Measurements from ENCODE around the gene TNS1. TPM values are rescaled to one million over a fixed set of nuclear protein-coding genes. Genes with fewer than 3 reads are reported as not detected.

Gene TNS1
- total and polyA plus RNA-seq, 2 donors (not counting 1 experiment from before 2014, with no cell fraction given), result 0.10 to 0.86 TPM

DNA sequence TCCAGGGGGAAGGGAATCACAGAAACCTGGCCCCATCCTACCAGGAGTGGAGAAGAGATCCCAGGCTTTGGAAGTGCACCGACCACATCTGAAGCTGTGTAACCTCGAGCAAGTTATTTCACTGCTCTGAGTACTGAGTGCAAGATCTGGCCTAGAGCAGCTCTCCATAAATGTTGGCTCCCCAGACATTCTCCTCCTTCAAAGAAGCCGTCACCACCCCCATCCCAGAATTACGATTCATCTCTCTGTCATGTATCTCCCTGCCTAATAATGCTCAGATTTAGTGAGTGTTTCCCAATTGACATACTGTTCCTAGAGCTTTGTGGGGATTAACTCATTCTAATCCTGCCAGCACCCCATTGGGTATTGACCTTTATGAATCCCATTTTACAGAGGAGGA, 51.7 kb downstream of the TNS1 start:
- CTCF ChIA-PET, result no interaction called here
- Mint-ChIP-seq H3K27me3 (peaks cover 8% of the 10 kb centered on the region), H3K4me3 (no peak overlapping the region), H3K27ac (no peak overlapping the region), H3K9me3 (ENCODE audit: insufficient read depth) (no peaks in the 10 kb centered on the region), H3K4me1 (no peaks in the 10 kb centered on the region)
- Histone ChIP-seq H3K79me2 (ENCODE audit: control insufficient read depth, insufficient read depth, low read length) (no peaks in the 10 kb centered on the region), H3K4me3 (ENCODE audit: control extremely low read depth in 1 of 5, extremely low read depth in 1 of 5, insufficient read depth in 1 of 5, low read depth in 2 of 5, low read length in 4 of 5) (no peak overlapping the region), H3K4me1 (ENCODE audit: control insufficient read depth in 2 of 2, insufficient read depth in 2 of 2, low read length in 2 of 2) (no peaks in the 10 kb centered on the region), H3K27ac (ENCODE audit: low read length in 2 of 2) (no peak overlapping the region), H2AFZ (ENCODE audit: insufficient read depth, low read depth, low read length, poor library complexity, severe bottlenecking) (no peak overlapping the region), H3K9me3 (ENCODE audit: control extremely low read depth in 1 of 3, control insufficient read depth in 2 of 3, insufficient read depth in 1 of 3, low read length in 2 of 3) (no peaks in the 10 kb centered on the region), H3K9ac (ENCODE audit: low read length) (no peak overlapping the region), H3K36me3 (replicated peaks in 1 of 2; ENCODE audit: control extremely low read depth in 1 of 2, control insufficient read depth in 1 of 2, extremely low read depth in 1 of 2, insufficient read depth in 2 of 2, low read length in 1 of 2) (no peaks in the 10 kb centered on the region), H3K4me2 (replicated peaks; ENCODE audit: low read depth, low read length, poor library complexity, severe bottlenecking) (no peak overlapping the region), H4K20me1 (ENCODE audit: control insufficient read depth, insufficient read depth, low read length, poor library complexity, severe bottlenecking) (no peaks in the 10 kb centered on the region), H3K27me3 (replicated peaks in 1 of 4; ENCODE audit: control extremely low read depth in 1 of 4, control insufficient read depth in 3 of 4, insufficient read depth in 4 of 4, low read length in 3 of 4) (peaks cover 0 to 3% (median 0%) of the 10 kb centered on the region in 4 experiments)
- no peak for TF ChIP-seq CTCF (IDR thresholded peaks at IDR 0.05)
- no peak for TF ChIP-seq EZH2 (IDR thresholded peaks at IDR 0.05; ENCODE audit: borderline replicate concordance, insufficient read depth, low read depth, low read length, poor library complexity, severe bottlenecking)
- no peak for ATAC-seq (ENCODE audit: low read depth)
- 95% methylated on average over 2 of the region's 4 CpGs for WGBS (ENCODE audit: insufficient coverage)
- POLR2A ChIA-PET, result no interaction called here
- no peak for DNase-seq
- intact Hi-C loops (cut with micrococcal nuclease), result no loop called here

DNA sequence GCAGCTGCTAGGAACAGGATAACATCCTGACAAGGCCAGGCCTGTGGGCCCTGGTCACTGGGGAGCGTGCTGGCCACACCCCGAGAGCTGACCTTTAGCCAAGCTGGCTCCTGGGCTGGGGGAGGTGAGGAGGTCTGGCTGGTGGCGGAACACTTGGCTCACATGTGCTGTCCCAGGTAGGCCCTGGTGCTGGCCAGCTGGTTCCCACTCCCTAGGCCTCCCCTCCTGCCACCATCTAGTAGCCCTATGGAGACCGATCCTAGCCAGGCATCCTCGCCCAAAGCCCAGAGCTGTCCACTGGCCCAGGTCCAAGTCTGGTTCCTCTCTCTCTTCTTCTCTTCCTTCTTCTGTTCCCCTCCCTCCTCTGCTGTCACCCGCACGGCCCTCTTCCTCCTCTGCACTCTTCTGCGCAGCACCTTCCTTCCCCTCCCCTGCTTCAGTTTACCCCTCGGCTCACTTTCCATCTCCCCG, 52.4 kb downstream of the TNS1 start:
- Histone ChIP-seq H2AFZ (ENCODE audit: insufficient read depth, low read depth, low read length, poor library complexity, severe bottlenecking) (no peak overlapping the region), H3K27ac (ENCODE audit: low read length in 2 of 2) (no peak overlapping the region), H3K27me3 (replicated peaks in 1 of 4; ENCODE audit: control extremely low read depth in 1 of 4, control insufficient read depth in 3 of 4, insufficient read depth in 4 of 4, low read length in 3 of 4) (peaks cover 0 to 7% (median 0%) of the 10 kb centered on the region in 4 experiments), H3K4me3 (ENCODE audit: control extremely low read depth in 1 of 5, extremely low read depth in 1 of 5, insufficient read depth in 1 of 5, low read depth in 2 of 5, low read length in 4 of 5) (no peak overlapping the region), H3K9me3 (ENCODE audit: control extremely low read depth in 1 of 3, control insufficient read depth in 2 of 3, insufficient read depth in 1 of 3, low read length in 2 of 3) (no peaks in the 10 kb centered on the region), H3K9ac (ENCODE audit: low read length) (no peak overlapping the region), H3K79me2 (ENCODE audit: control insufficient read depth, insufficient read depth, low read length) (no peaks in the 10 kb centered on the region), H4K20me1 (ENCODE audit: control insufficient read depth, insufficient read depth, low read length, poor library complexity, severe bottlenecking) (no peaks in the 10 kb centered on the region), H3K4me2 (replicated peaks; ENCODE audit: low read depth, low read length, poor library complexity, severe bottlenecking) (no peak overlapping the region), H3K4me1 (ENCODE audit: control insufficient read depth in 2 of 2, insufficient read depth in 2 of 2, low read length in 2 of 2) (no peaks in the 10 kb centered on the region), H3K36me3 (replicated peaks in 1 of 2; ENCODE audit: control extremely low read depth in 1 of 2, control insufficient read depth in 1 of 2, extremely low read depth in 1 of 2, insufficient read depth in 2 of 2, low read length in 1 of 2) (no peaks in the 10 kb centered on the region)
- intact Hi-C loops (cut with micrococcal nuclease), result no loop called here
- TF ChIP-seq CTCF (IDR thresholded peaks at IDR 0.05), result no peak
- no peak for TF ChIP-seq EZH2 (IDR thresholded peaks at IDR 0.05; ENCODE audit: borderline replicate concordance, insufficient read depth, low read depth, low read length, poor library complexity, severe bottlenecking)
- no peak for ATAC-seq (ENCODE audit: low read depth)
- POLR2A ChIA-PET, result no interaction called here
- Mint-ChIP-seq H3K9me3 (ENCODE audit: insufficient read depth) (no peaks in the 10 kb centered on the region), H3K4me3 (no peak overlapping the region), H3K4me1 (no peaks in the 10 kb centered on the region), H3K27ac (no peak overlapping the region), H3K27me3 (peaks cover 9% of the 10 kb centered on the region)
- WGBS (ENCODE audit: insufficient coverage), result 83% methylated on average over 7 of the region's 10 CpGs
- no peak for DNase-seq
- CTCF ChIA-PET, result no interaction called here

All from B cell (primary cell).